Measurements from ENCODE around the gene VARS2.
"Not testable (repeated sequence)": the region's sequence is repeated elsewhere in the genome, so short reads cannot be mapped to it uniquely, and the experiment has no call there.

Gene VARS2

DNA sequence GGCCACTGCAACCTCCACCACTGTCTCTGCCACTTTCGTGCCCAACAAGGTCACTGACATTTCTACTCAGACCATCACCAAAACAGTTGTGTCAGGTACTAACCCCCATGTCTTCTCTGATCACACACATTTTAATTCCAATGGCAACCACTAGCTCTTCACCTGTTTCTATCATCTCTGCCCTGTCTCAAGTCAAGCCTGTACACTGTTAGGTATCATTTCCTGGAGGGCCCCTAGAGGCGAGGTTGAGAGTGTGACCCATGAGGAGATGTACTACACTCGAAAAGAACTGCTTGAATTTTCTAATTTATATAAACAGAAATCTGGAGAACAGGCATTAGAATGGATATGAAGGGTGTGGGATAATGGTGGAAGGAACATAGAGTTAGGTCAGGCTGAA lies 52.1 kb downstream of the VARS2 start:
- no peak for DNase-seq

DNA sequence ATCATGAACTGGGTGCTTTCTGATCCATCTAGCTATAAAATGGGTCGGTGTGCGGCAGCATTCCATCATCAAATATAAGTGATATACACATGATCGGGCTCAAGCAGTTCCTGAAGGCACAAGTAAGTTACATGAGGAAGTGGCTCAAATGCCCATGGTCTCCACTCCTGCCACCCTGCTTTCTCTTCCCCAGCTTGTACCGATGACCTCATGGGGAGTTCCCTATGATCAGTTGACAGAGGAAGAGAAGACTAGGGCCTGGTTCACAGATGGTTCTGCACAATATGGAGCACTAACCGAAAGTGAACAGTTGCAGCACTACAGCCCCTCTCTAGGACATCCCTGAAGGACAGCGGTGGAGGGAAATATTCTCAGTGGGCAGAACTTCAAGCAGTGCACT lies 55.1 kb downstream of the VARS2 start:
- not testable (repeated sequence) for DNase-seq

GRCh38 chr6:30970946-30971345 lies 56.9 kb downstream of the VARS2 start:
- no peak for DNase-seq

- no peak for DNase-seq
Observed at GRCh38 chr6:30972816-30973215, 58.8 kb downstream of the VARS2 start.

GRCh38 chr6:30974490-30975252 lies 60.6 kb downstream of the VARS2 start:
- no peak for DNase-seq

Measured in T-helper 9 cell (primary cell).